Liver (tissue), 9 donors: ENCODE measurements around the gene ENG. TPM values are rescaled to one million over a fixed set of nuclear protein-coding genes. Genes with fewer than 3 reads are reported as not detected.

Source experiments
- DNase-seq: peaks from one replicate; pipeline ENCODE4 v3.0.0-alpha.2; 2017; ENCODE audit warnings: low spot score
- H3K27ac ChIP-seq, 2 donors: one replicate each; pipeline ENCODE4 v1.7.0; 2013; ENCODE audit warnings: inconsistent platforms in 2 of 2, low read length in 2 of 2, control low read depth in 1 of 2, low read depth in 1 of 2, mild to moderate bottlenecking in 1 of 2
- H3K27me3 ChIP-seq, 4 donors: one replicate each; pipeline versions ENCODE4 v1.6.1 to v1.7.0; 2013; ENCODE audit warnings: low read length in 3 of 4, inconsistent platforms in 1 of 4, mild to moderate bottlenecking in 1 of 4, moderate library complexity in 1 of 4; ENCODE audit not compliant: control insufficient read depth in 4 of 4, insufficient read depth in 4 of 4
- H3K36me3 ChIP-seq, 4 donors: one replicate each; pipeline versions ENCODE4 v1.6.1 to v1.7.0; 2013; ENCODE audit warnings: low read length in 3 of 4, mild to moderate bottlenecking in 3 of 4, low read depth in 1 of 4, moderate library complexity in 1 of 4; ENCODE audit not compliant: control insufficient read depth in 4 of 4, insufficient read depth in 3 of 4
- H3K4me1 ChIP-seq, 4 donors: one replicate each; pipeline versions ENCODE4 v1.6.1 to v1.7.0; 2013; ENCODE audit warnings: low read length in 3 of 4, mild to moderate bottlenecking in 3 of 4, moderate library complexity in 1 of 4; ENCODE audit not compliant: control insufficient read depth in 4 of 4, insufficient read depth in 4 of 4
- H3K4me3 ChIP-seq, 3 donors: one replicate each; pipeline versions ENCODE4 v1.6.1 to v1.7.0; 2013; ENCODE audit warnings: low read length in 3 of 3, control low read depth in 1 of 3, low read depth in 1 of 3, mild to moderate bottlenecking in 1 of 3
- H3K9ac ChIP-seq, 2 donors: one replicate each; pipeline ENCODE4 v1.7.0; 2013; ENCODE audit warnings: low read length in 2 of 2, mild to moderate bottlenecking in 2 of 2, moderate library complexity in 2 of 2, control low read depth in 1 of 2, low read depth in 1 of 2
- H3K9me3 ChIP-seq, 4 donors: one replicate each; pipeline versions ENCODE4 v1.6.1 to v1.7.0; 2013; ENCODE audit warnings: low read length in 3 of 4; ENCODE audit not compliant: control insufficient read depth in 4 of 4
- ATF3 ChIP-seq: IDR thresholded peaks from 2 replicates; pipeline ENCODE4 v1.6.1; 2016; ENCODE audit warnings: antibody characterized with exemption
- CTCF ChIP-seq: fragments of 150-350 bp; IDR thresholded peaks from 2 replicates; pipeline ENCODE4 v1.5.1; 2017; ENCODE audit warnings: improper control_type of control experiment, low read depth, low read length; ENCODE audit not compliant: missing input control
- EGR1 ChIP-seq, 2 donors: IDR thresholded peaks; 2 replicates each; pipeline ENCODE4 v1.6.1; 2016 to 2018; ENCODE audit warnings: antibody characterized with exemption in 2 of 2, low read depth in 2 of 2
- FOXA1 ChIP-seq: IDR thresholded peaks from 2 replicates; pipeline ENCODE4 v1.6.1; 2016; ENCODE audit warnings: antibody characterized with exemption
- FOXA2 ChIP-seq: IDR thresholded peaks from 2 replicates; pipeline ENCODE4 v1.6.1; 2016; ENCODE audit warnings: antibody characterized with exemption
- GABPA ChIP-seq, 2 donors: IDR thresholded peaks in 1 of 2; conservative IDR thresholded peaks in 1 of 2; 2 replicates each; pipeline ENCODE4 v1.6.1; 2016; ENCODE audit warnings: antibody characterized with exemption in 2 of 2, mild to moderate bottlenecking in 1 of 2, moderate library complexity in 1 of 2
- HNF4A ChIP-seq, 2 donors: conservative IDR thresholded peaks; 2 replicates each; pipeline ENCODE4 v1.6.1; 2016; ENCODE audit warnings: antibody characterized with exemption in 2 of 2, mild to moderate bottlenecking in 2 of 2
- HNF4G ChIP-seq: IDR thresholded peaks from 2 replicates; pipeline ENCODE4 v1.6.1; 2016; ENCODE audit warnings: antibody characterized with exemption
- JUND ChIP-seq, 2 donors: IDR thresholded peaks; 2 replicates each; pipeline ENCODE4 v1.6.1; 2016; ENCODE audit warnings: antibody characterized with exemption in 2 of 2
- MAX ChIP-seq: IDR thresholded peaks from 2 replicates; pipeline ENCODE4 v1.6.1; 2016; ENCODE audit warnings: antibody characterized with exemption
- NR2F2 ChIP-seq: IDR thresholded peaks from 2 replicates; pipeline ENCODE4 v1.6.1; 2016; ENCODE audit warnings: antibody characterized with exemption
- RAD21 ChIP-seq, 2 donors: IDR thresholded peaks; 2 replicates each; pipeline ENCODE4 v1.6.1; 2016; ENCODE audit warnings: antibody characterized with exemption in 2 of 2, mild to moderate bottlenecking in 2 of 2
- REST ChIP-seq: IDR thresholded peaks from 2 replicates; pipeline ENCODE4 v1.6.1; 2016; ENCODE audit warnings: antibody characterized with exemption, mild to moderate bottlenecking
- RXRA ChIP-seq, 2 donors: IDR thresholded peaks; 2 replicates each; pipeline ENCODE4 v1.6.1; 2017 to 2018; ENCODE audit warnings: antibody characterized with exemption in 2 of 2, mild to moderate bottlenecking in 1 of 2
- SP1 ChIP-seq: IDR thresholded peaks from 2 replicates; pipeline ENCODE4 v1.6.1; 2018; ENCODE audit warnings: antibody characterized with exemption, mild to moderate bottlenecking
- TAF1 ChIP-seq: conservative IDR thresholded peaks from 2 replicates; pipeline ENCODE4 v1.6.1; 2016; ENCODE audit warnings: antibody characterized with exemption, mild to moderate bottlenecking
- YY1 ChIP-seq: IDR thresholded peaks from 2 replicates; pipeline ENCODE4 v1.6.1; 2016; ENCODE audit warnings: antibody characterized with exemption, mild to moderate bottlenecking
- ZBTB33 ChIP-seq: IDR thresholded peaks from 2 replicates; pipeline ENCODE4 v1.6.1; 2016; ENCODE audit warnings: antibody characterized with exemption
- WGBS: extraction: QIAGEN DNeasy Blood & Tissue Kit; methylation state at CpG from one replicate; pipeline ENCODE4 v1.1.7; 2013; 5-methylcytosine and 5-hydroxymethylcytosine counted together
- polyA plus RNA-seq, 2 donors: library from polyadenylated mRNA; stranded (reverse) in 1 of 2; unstranded in 1 of 2; fragments of 200-250 nt in 1 of 2; fragments of >200 nt in 1 of 2; fragmentation: Nextera tagmentation in 1 of 2; extraction: Ambion mirVana in 1 of 2; gene quantifications; one replicate each; pipeline versions ENCODE4 v1.2.1 to v1.2.3, GENCODE V29; 2013 to 2015
- total RNA-seq, 2 donors: library from RNA; depleted of rRNA; stranded (reverse); fragments of >200 nt; gene quantifications; one replicate each; pipeline ENCODE4 v1.2.3, GENCODE V29; 2014
- donor health status: healthy.
- donor health status: healthy.
- donor health status: healthy.
- donor health status: healthy.
- donor health status: healthy.

The ENG gene
- total and polyA plus RNA-seq, 4 donors = 12.8 to 91.3 (median 24.2) TPM

GRCh38 chr9:127822108-127822507 lies 32.4 kb downstream of the ENG start:
- Histone ChIP-seq H3K9me3 (no peaks in the 10 kb centered on the region), H3K4me3 (no peak overlapping the region), H3K27me3 (no peaks in the 10 kb centered on the region), H3K27ac (no peak overlapping the region), H3K4me1 (peaks cover 3 to 14% (median 9%) of the 10 kb centered on the region in 4 donors), H3K9ac (no peak overlapping the region), H3K36me3 (peaks cover 0 to 20% (median 4%) of the 10 kb centered on the region in 4 donors)
- TF ChIP-seq HNF4A (conservative IDR thresholded peaks at IDR 0.05) = no peak
- TF ChIP-seq MAX = no peak
- TF ChIP-seq REST = no peak
- TF ChIP-seq ZBTB33 = no peak
- TF ChIP-seq FOXA1 = no peak
- 90% methylated on average over 4 of the region's 4 CpGs for WGBS
- DNase-seq = no peak

- DNase-seq = no peak
Measured at GRCh38 chr9:127818574-127818973, 35.9 kb downstream of the ENG start.

More at GRCh38 chr9:127818574-127818973, 35.9 kb downstream of the ENG start:
- 93% methylated on average over 11 of the region's 11 CpGs for WGBS
- H3K4me1 ChIP-seq = no peaks in the 10 kb centered on the region
- no peak for TF ChIP-seq RAD21 (IDR thresholded peaks at IDR 0.05)
- no peak for TF ChIP-seq FOXA2
- TF ChIP-seq CTCF = no peak
- no peak for TF ChIP-seq MAX
- no peak for TF ChIP-seq EGR1 (IDR thresholded peaks at IDR 0.05; ENCODE audit: low read depth in 2 of 2)
- TF ChIP-seq RXRA (IDR thresholded peaks at IDR 0.05) = no peak
- no peak for TF ChIP-seq NR2F2
- TF ChIP-seq YY1 = no peak
- TF ChIP-seq GABPA (IDR thresholded peaks at IDR 0.05 in 1 of 2, conservative IDR thresholded peaks at IDR 0.05 in 1 of 2) = no peak
- no peak for TF ChIP-seq JUND (IDR thresholded peaks at IDR 0.05)
- TF ChIP-seq SP1 = no peak
- TF ChIP-seq HNF4A (conservative IDR thresholded peaks at IDR 0.05) = no peak
- TF ChIP-seq FOXA1 = no peak
- TF ChIP-seq REST = no peak
- no peak for TF ChIP-seq TAF1
- no peak for TF ChIP-seq ZBTB33
- TF ChIP-seq HNF4G = no peak
- TF ChIP-seq ATF3 = no peak
- H3K4me3 ChIP-seq = no peak overlapping the region
- H3K9ac ChIP-seq = no peak overlapping the region
- H3K9me3 ChIP-seq = no peaks in the 10 kb centered on the region
- H3K27me3 ChIP-seq = no peaks in the 10 kb centered on the region
- no peak overlapping the region for H3K27ac ChIP-seq
- H3K36me3 ChIP-seq = peaks cover 10 to 38% (median 17%) of the 10 kb centered on the region in 4 donors
